Tibial artery (tissue), 4 donors: Measurements from ENCODE around the gene EIF4E1B.

Experiments
- DNase-seq, 2 donors: peaks; one replicate each; pipeline ENCODE4 v3.0.0-alpha.2; 2019
- H3K27ac ChIP-seq, 2 donors: fragments of 200-600 bp; sonication (generic) in 1 of 2; 1 replicate in 1 of 2; 2 replicates in 1 of 2; pipeline ENCODE4 v1.5.1; 2018 to 2019; ENCODE audit warnings: mild to moderate bottlenecking in 1 of 2
- H3K27me3 ChIP-seq, 2 donors: fragments of 200-600 bp; sonication (generic) in 1 of 2; one replicate each; pipeline versions ENCODE4 v1.5.1 to v1.6.0; 2016 to 2019
- H3K36me3 ChIP-seq, 3 donors: fragments of 200-600 bp; sonication (generic) in 2 of 3; one replicate each; pipeline ENCODE4 v1.5.1; 2016 to 2019; ENCODE audit warnings: mild to moderate bottlenecking in 2 of 3
- H3K4me1 ChIP-seq, 4 donors: fragments of 200-600 bp; sonication (generic) in 2 of 4; 1 replicate in 3 of 4; 2 replicates in 1 of 4; pipeline ENCODE4 v1.5.1; 2016 to 2019
- H3K4me3 ChIP-seq, 2 donors: fragments of 200-600 bp; sonication (generic) in 1 of 2; 1 replicate in 1 of 2; 2 replicates in 1 of 2; pipeline ENCODE4 v1.5.1; 2018 to 2019; ENCODE audit warnings: mild to moderate bottlenecking in 2 of 2
- H3K9me3 ChIP-seq, 3 donors: fragments of 200-600 bp; sonication (generic) in 1 of 3; one replicate each; pipeline ENCODE4 v1.5.1; 2016 to 2019
- CTCF ChIP-seq, 2 experiments: fragments of 200-600 bp in 1 of 2; fragments of 450-650 bp in 1 of 2; IDR thresholded peaks; one replicate each; pipeline ENCODE4 v1.5.1; 2017 to 2019; ENCODE audit warnings: antibody characterized with exemption in 2 of 2, mild to moderate bottlenecking in 1 of 2, moderate library complexity in 1 of 2
- intact Hi-C: fragments of 100-400 bp; cut with DNase I; formaldehyde crosslinking; loops from one replicate; pipeline ENCODE4 v1.15.0; 2023; ENCODE audit warnings: low total_unique reads

The EIF4E1B gene

DNA sequence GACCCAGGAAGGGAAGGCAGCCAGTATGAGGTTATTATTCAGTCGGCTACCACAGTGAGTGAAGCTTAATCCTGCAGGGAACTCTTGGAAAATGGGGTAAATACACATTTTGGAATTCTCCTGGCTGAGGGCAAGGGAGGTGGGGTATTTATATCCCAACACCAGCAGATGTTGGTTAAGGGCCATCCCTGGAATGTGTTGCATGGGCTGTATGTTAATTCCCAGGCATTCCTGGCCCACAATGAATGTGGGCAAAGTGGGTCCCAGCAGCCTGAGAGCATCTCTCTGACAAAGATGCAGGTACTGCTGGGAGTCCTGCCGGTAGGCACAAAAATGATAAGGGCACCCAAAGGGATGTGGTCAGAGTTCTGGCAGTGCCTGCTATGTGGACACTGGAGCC, 17.6 kb upstream of the EIF4E1B start:
- no peak overlapping the region for H3K4me3 ChIP-seq
- peaks cover 0 to 14% (median 11%) of the 10 kb centered on the region in 4 donors for H3K4me1 ChIP-seq
- DNase-seq: no peak
- no peaks in the 10 kb centered on the region for H3K36me3 ChIP-seq
- H3K27ac ChIP-seq: no peak overlapping the region
- intact Hi-C loops: no loop called here
- TF ChIP-seq CTCF (IDR thresholded peaks at IDR 0.05): no peak
- H3K27me3 ChIP-seq: peaks cover 0 to 91% of the 10 kb centered on the region in 2 donors
- no peaks in the 10 kb centered on the region for H3K9me3 ChIP-seq

DNA sequence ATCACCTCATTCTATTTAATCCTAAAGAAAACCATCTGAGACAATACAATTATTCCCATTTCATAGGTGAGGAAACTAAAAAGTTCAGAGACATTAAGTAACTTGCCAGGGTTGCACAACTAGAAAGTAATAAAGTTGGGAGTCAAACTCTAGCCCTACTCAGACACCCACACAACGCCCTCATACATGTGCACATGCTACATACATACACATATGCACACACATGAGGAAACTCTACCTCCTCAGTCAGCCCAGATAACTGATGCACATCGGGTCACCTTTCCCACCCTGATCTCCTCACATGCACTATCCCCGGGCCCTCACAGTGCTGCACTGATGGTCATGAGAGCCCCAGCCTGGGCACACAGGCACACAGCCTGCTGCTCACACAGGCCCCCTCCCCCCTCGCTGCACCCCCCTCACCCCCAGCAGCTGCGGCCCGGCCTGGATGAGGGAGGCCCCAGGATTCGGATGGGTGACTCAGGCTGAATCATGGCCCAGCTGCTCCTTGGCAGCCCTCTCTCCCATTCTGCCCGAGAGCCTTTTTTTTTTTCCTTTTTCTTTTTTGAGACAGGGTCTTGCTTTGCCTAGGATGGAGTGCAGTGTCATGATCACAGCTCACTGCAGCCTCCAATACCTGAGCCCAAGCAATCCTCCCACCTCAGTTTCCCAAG, 15.5 kb upstream of the EIF4E1B start:
- Histone ChIP-seq H3K4me1 (peaks cover 0 to 18% (median 15%) of the 10 kb centered on the region in 4 donors), H3K9me3 (no peaks in the 10 kb centered on the region), H3K27me3 (peaks cover 0 to 92% of the 10 kb centered on the region in 2 donors), H3K4me3 (no peak overlapping the region), H3K36me3 (no peaks in the 10 kb centered on the region), H3K27ac (no peak overlapping the region)
- intact Hi-C loops: no loop called here
- no peak for DNase-seq
- TF ChIP-seq CTCF (IDR thresholded peaks at IDR 0.05): no peak

GRCh38 chr5:176616511-176616910, 14.0 kb upstream of the EIF4E1B start:
- TF ChIP-seq CTCF (IDR thresholded peaks at IDR 0.05): no peak
- intact Hi-C loops: no loop called here
- Histone ChIP-seq H3K27me3 (peaks cover 3 to 96% of the 10 kb centered on the region in 2 donors), H3K4me1 (peaks cover 0 to 18% (median 16%) of the 10 kb centered on the region in 4 donors), H3K27ac (no peak overlapping the region), H3K4me3 (no peak overlapping the region), H3K36me3 (no peaks in the 10 kb centered on the region), H3K9me3 (no peaks in the 10 kb centered on the region)
- DNase-seq: no peak

GRCh38 chr5:176618783-176619182, 11.7 kb upstream of the EIF4E1B start:
- no peaks in the 10 kb centered on the region for H3K9me3 ChIP-seq
- no peak for DNase-seq
- no peaks in the 10 kb centered on the region for H3K36me3 ChIP-seq
- no peak overlapping the region for H3K4me3 ChIP-seq
- peaks cover 3 to 90% of the 10 kb centered on the region in 2 donors for H3K27me3 ChIP-seq
- TF ChIP-seq CTCF (IDR thresholded peaks at IDR 0.05): no peak
- no peak overlapping the region for H3K27ac ChIP-seq
- intact Hi-C loops: no loop called here
- H3K4me1 ChIP-seq: peaks cover 0 to 18% (median 16%) of the 10 kb centered on the region in 4 donors

GRCh38 chr5:176619203-176619568, 11.3 kb upstream of the EIF4E1B start:
- no peak for TF ChIP-seq CTCF (IDR thresholded peaks at IDR 0.05)
- H3K9me3 ChIP-seq: no peaks in the 10 kb centered on the region
- no peaks in the 10 kb centered on the region for H3K36me3 ChIP-seq
- H3K4me3 ChIP-seq: no peak overlapping the region
- H3K27ac ChIP-seq: no peak overlapping the region
- no peak for DNase-seq
- H3K27me3 ChIP-seq: peaks cover 3 to 91% of the 10 kb centered on the region in 2 donors
- intact Hi-C loops: no loop called here
- H3K4me1 ChIP-seq: peaks cover 0 to 18% (median 16%) of the 10 kb centered on the region in 4 donors
